Natural killer cell (primary cell): Measurements from ENCODE around the gene GSAP. TPM values are rescaled to one million over a fixed set of nuclear protein-coding genes. Genes with fewer than 3 reads are reported as not detected.

Experiments
- ATAC-seq, 3 donors: fragments of 150-1000 bp in 2 of 3; fragments of 200-7000 bp in 1 of 3; cut with Tn5 transposase; 1 replicate in 1 of 3; 2 replicates in 2 of 3; pipeline ENCODE4 v1.10.0; 2021; ENCODE audit warnings: mild to moderate bottlenecking in 2 of 3, moderate library complexity in 2 of 3
- DNase-seq, 2 donors: peaks; one replicate each; pipeline versions ENCODE4 v3.0.0 to v3.0.0-alpha.2; 2013 to 2021; ENCODE audit warnings: mixed read lengths in 1 of 2
- H3K27ac ChIP-seq: one replicate; pipeline ENCODE4 v1.5.1; 2013; ENCODE audit warnings: mild to moderate bottlenecking, low read length
- H3K27me3 ChIP-seq: one replicate; pipeline ENCODE4 v1.6.1; 2013; ENCODE audit warnings: low read length; ENCODE audit not compliant: control insufficient read depth, insufficient read depth
- H3K36me3 ChIP-seq: one replicate; pipeline ENCODE4 v1.6.1; 2013; ENCODE audit warnings: low read length; ENCODE audit not compliant: control insufficient read depth, insufficient read depth
- H3K4me1 ChIP-seq: one replicate; pipeline ENCODE4 v1.6.1; 2013; ENCODE audit warnings: low read length; ENCODE audit not compliant: control insufficient read depth, insufficient read depth
- H3K4me3 ChIP-seq: one replicate; pipeline ENCODE4 v1.5.1; 2013; ENCODE audit warnings: low read length
- H3K9me3 ChIP-seq: one replicate; pipeline ENCODE4 v1.6.1; 2013; ENCODE audit warnings: low read length; ENCODE audit not compliant: control insufficient read depth, insufficient read depth
- H3K27ac Mint-ChIP-seq, 2 donors: one replicate each; pipeline ENCODE4 v1.8.0; 2022; ENCODE audit warnings: mild to moderate bottlenecking in 2 of 2, mixed read lengths in 2 of 2, moderate library complexity in 1 of 2
- H3K27me3 Mint-ChIP-seq, 2 donors: one replicate each; pipeline ENCODE4 v1.8.0; 2022; ENCODE audit warnings: low read depth in 2 of 2, mixed read lengths in 2 of 2
- H3K36me3 Mint-ChIP-seq: one replicate; pipeline ENCODE4 v1.8.0; 2022; ENCODE audit warnings: mixed read lengths
- H3K4me1 Mint-ChIP-seq, 2 donors: one replicate each; pipeline ENCODE4 v1.8.0; 2022; ENCODE audit warnings: mixed read lengths in 2 of 2
- H3K4me3 Mint-ChIP-seq: one replicate; pipeline ENCODE4 v1.8.0; 2022; ENCODE audit warnings: mild to moderate bottlenecking, moderate library complexity, mixed read lengths
- H3K9me3 Mint-ChIP-seq, 2 donors: one replicate each; pipeline ENCODE4 v1.8.0; 2022; ENCODE audit warnings: mixed read lengths in 2 of 2
- CTCF ChIP-seq: fragments of 200-600 bp; IDR thresholded peaks from one replicate; pipeline ENCODE4 v1.8.0; 2022; ENCODE audit warnings: antibody characterized with exemption
- WGBS: methylation state at CpG from one replicate; pipeline ENCODE4 v1.1.7; 2013; ENCODE audit warnings: missing lambda C conversion rate; ENCODE audit not compliant: insufficient coverage; 5-methylcytosine and 5-hydroxymethylcytosine counted together
- intact Hi-C: fragments of 100-400 bp; cut with micrococcal nuclease; formaldehyde crosslinking; loops from one replicate; pipeline ENCODE4 v1.14.2; 2022
- total RNA-seq, 4 donors: library from RNA; stranded (reverse); fragments of 120-200 nt in 1 of 4; gene quantifications; one replicate each; pipeline versions ENCODE4 v1.2.3 to v1.2.4, GENCODE V29; 2013 to 2022

Gene GSAP
- total RNA-seq, 3 donors from 2014 or later (not counting 1 experiment from before 2014, with no cell fraction given) = 202 to 302 (median 301) TPM

GRCh38 chr7:77290425-77290824 lies 125.7 kb downstream of the GSAP start:
- Mint-ChIP-seq H3K27ac (no peak overlapping the region), H3K9me3 (peaks cover 0 to 2% of the 10 kb centered on the region in 2 donors), H3K36me3 (peaks cover 16% of the 10 kb centered on the region), H3K27me3 (no peaks in the 10 kb centered on the region), H3K4me3 (no peak overlapping the region), H3K4me1 (peaks cover 0 to 8% of the 10 kb centered on the region in 2 donors)
- DNase-seq (no peak), ATAC-seq (no peak)
- Histone ChIP-seq H3K27ac (no peak overlapping the region), H3K4me1 (no peaks in the 10 kb centered on the region), H3K9me3 (peaks cover 5% of the 10 kb centered on the region), H3K36me3 (peaks cover 10% of the 10 kb centered on the region), H3K27me3 (no peaks in the 10 kb centered on the region), H3K4me3 (no peak overlapping the region)
- TF ChIP-seq CTCF = no peak
- intact Hi-C loops = no loop called here

- Mint-ChIP-seq H3K4me1 (peaks cover 0 to 8% of the 10 kb centered on the region in 2 donors), H3K9me3 (peaks cover 0 to 2% of the 10 kb centered on the region in 2 donors), H3K4me3 (no peak overlapping the region), H3K27me3 (no peaks in the 10 kb centered on the region), H3K36me3 (peaks cover 16% of the 10 kb centered on the region), H3K27ac (no peak overlapping the region)
- WGBS = 86% methylated on average over 1 of the region's 3 CpGs
- H3K27me3 ChIP-seq = no peaks in the 10 kb centered on the region
- H3K36me3 ChIP-seq = peaks cover 10% of the 10 kb centered on the region
- DNase-seq (no peak), ATAC-seq (no peak)
- peaks cover 5% of the 10 kb centered on the region for H3K9me3 ChIP-seq
- no peak overlapping the region for H3K27ac ChIP-seq
- H3K4me3 ChIP-seq = no peak overlapping the region
- no peaks in the 10 kb centered on the region for H3K4me1 ChIP-seq
- intact Hi-C loops = no loop called here
- TF ChIP-seq CTCF = no peak
Measured at GRCh38 chr7:77289387-77289786, 126.8 kb downstream of the GSAP start.

- no peak for ATAC-seq
- 78% methylated on average over 7 of the region's 7 CpGs for WGBS
- Mint-ChIP-seq H3K9me3 (peaks cover 0 to 2% of the 10 kb centered on the region in 2 donors), H3K27me3 (no peaks in the 10 kb centered on the region), H3K27ac (no peak overlapping the region), H3K4me3 (no peak overlapping the region), H3K4me1 (peaks cover 0 to 7% of the 10 kb centered on the region in 2 donors), H3K36me3 (peaks cover 16% of the 10 kb centered on the region)
- intact Hi-C loops = no loop called here
- no peak overlapping the region for H3K4me3 ChIP-seq
- H3K9me3 ChIP-seq = peaks cover 5% of the 10 kb centered on the region
- no peak overlapping the region for H3K27ac ChIP-seq
- TF ChIP-seq CTCF = no peak
- peaks cover 7% of the 10 kb centered on the region for H3K36me3 ChIP-seq
- H3K27me3 ChIP-seq = no peaks in the 10 kb centered on the region
- no peak for DNase-seq
- H3K4me1 ChIP-seq = no peaks in the 10 kb centered on the region
Measured at GRCh38 chr7:77288676-77289320, 127.4 kb downstream of the GSAP start.

- intact Hi-C loops = no loop called here
- TF ChIP-seq CTCF = no peak
- no peak for ATAC-seq
Measured at GRCh38 chr7:77284616-77285015, 131.5 kb downstream of the GSAP start.

More at GRCh38 chr7:77284616-77285015, 131.5 kb downstream of the GSAP start:
- H3K4me3 Mint-ChIP-seq = no peak overlapping the region
- no peaks in the 10 kb centered on the region for H3K27me3 Mint-ChIP-seq
- WGBS = 90% methylated on average over 2 of the region's 2 CpGs
- Histone ChIP-seq H3K4me1 (no peaks in the 10 kb centered on the region), H3K27ac (no peak overlapping the region), H3K27me3 (no peaks in the 10 kb centered on the region), H3K36me3 (peaks cover 7% of the 10 kb centered on the region), H3K4me3 (no peak overlapping the region), H3K9me3 (peaks cover 5% of the 10 kb centered on the region)
- DNase-seq = no peak
- H3K27ac Mint-ChIP-seq = no peak overlapping the region
- peaks cover 16% of the 10 kb centered on the region for H3K36me3 Mint-ChIP-seq
- peaks cover 0 to 2% of the 10 kb centered on the region in 2 donors for H3K9me3 Mint-ChIP-seq
- H3K4me1 Mint-ChIP-seq = peaks cover 0 to 5% of the 10 kb centered on the region in 2 donors
